H1 (cell line): ENCODE data around the gene PDE1A. TPM values are rescaled to one million over a fixed set of nuclear protein-coding genes. Genes with fewer than 3 reads are reported as not detected.

Experiments used
- CTCF ChIA-PET: fragments of 300-600 bp; sonication (Branson Sonifier 250); formaldehyde crosslinking; loops from one replicate; lab custom pipeline; 2021; ENCODE audit not compliant: partially characterized antibody; lab: Charles Lee
- POLR2A ChIA-PET: fragments of 300-600 bp; sonication (Branson Sonifier 250); formaldehyde crosslinking; loops from one replicate; lab custom pipeline; 2021; ENCODE audit warnings: inconsistent platforms; ENCODE audit not compliant: partially characterized antibody; lab: Charles Lee
- DNase-seq, 2 experiments: peaks; one replicate each; pipeline versions ENCODE4 v3.0.0 to v3.0.0-alpha.2; 2010 to 2022; ENCODE audit warnings: low spot score in 2 of 2, low read depth in 1 of 2, mixed read lengths in 1 of 2
- FAIRE-seq: peaks from 2 replicates; lab custom pipeline; 2011; peaks lifted over from hg19 to GRCh38; lab: Jason Lieb, UNC
- H2AFZ ChIP-seq: 2 replicates; pipeline ENCODE4 v1.8.1; 2012; ENCODE audit warnings: low read length, inconsistent platforms
- H2AK5ac ChIP-seq: 2 replicates; pipeline ENCODE4 v1.6.1; 2013; ENCODE audit warnings: low read depth, low read length
- H2BK120ac ChIP-seq: replicated peaks from 2 replicates; pipeline ENCODE3; 2013; ENCODE audit warnings: low read depth, low read length, inconsistent platforms
- H2BK12ac ChIP-seq: 2 replicates; pipeline ENCODE4 v1.6.1; 2013; ENCODE audit warnings: low read depth, low read length
- H2BK15ac ChIP-seq: 2 replicates; pipeline ENCODE4 v1.6.1; 2013; ENCODE audit warnings: low read length
- H2BK20ac ChIP-seq: 2 replicates; pipeline ENCODE4 v1.6.1; 2013; ENCODE audit warnings: low read length
- H2BK5ac ChIP-seq: 2 replicates; pipeline ENCODE4 v1.6.1; 2013; ENCODE audit warnings: low read depth, low read length
- H3K14ac ChIP-seq: 2 replicates; pipeline ENCODE4 v1.6.1; 2013; ENCODE audit warnings: inconsistent platforms; ENCODE audit not compliant: insufficient read length
- H3K18ac ChIP-seq: 2 replicates; pipeline ENCODE4 v1.6.1; 2013; ENCODE audit warnings: low read length; ENCODE audit errors: extremely low read depth
- H3K23ac ChIP-seq: 2 replicates; pipeline ENCODE4 v1.6.1; 2013; ENCODE audit warnings: inconsistent platforms; ENCODE audit not compliant: insufficient read length
- H3K23me2 ChIP-seq: 2 replicates; pipeline ENCODE4 v1.6.1; 2013; ENCODE audit warnings: low read depth, low read length
- H3K27ac ChIP-seq: 2 replicates; pipeline ENCODE4 v1.6.1; 2011; ENCODE audit warnings: low read depth, low read length, inconsistent platforms
- H3K27me3 ChIP-seq, 4 experiments: replicated peaks in 1 of 4; 1 replicate in 1 of 4; 2 replicates in 3 of 4; pipeline versions ENCODE4 v1.6.1 to v1.8.1; 2011 to 2013; ENCODE audit warnings: low read length in 3 of 4, mild to moderate bottlenecking in 3 of 4, inconsistent platforms in 2 of 4, mixed read lengths in 2 of 4, moderate library complexity in 1 of 4; ENCODE audit not compliant: control insufficient read depth in 3 of 4, insufficient read depth in 3 of 4; ENCODE audit errors: extremely low read depth in 1 of 4
- H3K36me3 ChIP-seq, 4 experiments: 2 replicates each; pipeline versions ENCODE4 v1.6.1 to v1.8.1; 2011 to 2013; ENCODE audit warnings: mild to moderate bottlenecking in 4 of 4, low read length in 3 of 4, moderate library complexity in 2 of 4, control low read depth in 1 of 4, inconsistent platforms in 1 of 4; ENCODE audit not compliant: insufficient read depth in 4 of 4, control insufficient read depth in 2 of 4
- H3K4ac ChIP-seq: replicated peaks from 2 replicates; pipeline ENCODE3; 2013; ENCODE audit warnings: low read length, low read depth, mixed read lengths, inconsistent platforms; ENCODE audit not compliant: insufficient read length
- H3K4me1 ChIP-seq, 4 experiments: replicated peaks in 1 of 4; 1 replicate in 1 of 4; 2 replicates in 3 of 4; pipeline versions ENCODE4 v1.6.1 to v1.8.1; 2011 to 2013; ENCODE audit warnings: low read length in 3 of 4, inconsistent platforms in 2 of 4, mixed read lengths in 1 of 4; ENCODE audit not compliant: insufficient read depth in 4 of 4, control insufficient read depth in 3 of 4
- H3K4me2 ChIP-seq, 2 experiments: 2 replicates each; pipeline versions ENCODE4 v1.6.1 to v1.8.1; 2011 to 2013; ENCODE audit warnings: low read depth in 2 of 2, low read length in 2 of 2, control low read depth in 1 of 2, inconsistent platforms in 1 of 2, mild to moderate bottlenecking in 1 of 2; ENCODE audit not compliant: insufficient read depth in 1 of 2
- H3K4me3 ChIP-seq, 4 experiments: fragments of 200-600, 300-600 bp in 1 of 4; sonication (generic), shearing (Covaris generic), sonication (Bioruptor Twin) in 1 of 4; 2 replicates each; pipeline versions ENCODE4 v1.5.1 to v1.8.1; 2011 to 2016; ENCODE audit warnings: low read length in 4 of 4, low read depth in 3 of 4, control low read depth in 2 of 4, inconsistent platforms in 2 of 4, mild to moderate bottlenecking in 2 of 4, mixed read lengths in 1 of 4, moderate library complexity in 1 of 4; ENCODE audit not compliant: insufficient read depth in 2 of 4; ENCODE audit errors: extremely low read depth in 1 of 4
- H3K56ac ChIP-seq: replicated peaks from 2 replicates; pipeline ENCODE3; 2013; ENCODE audit warnings: low read depth, mild to moderate bottlenecking, mixed read lengths, low read length, inconsistent platforms; ENCODE audit not compliant: insufficient read length
- H3K79me1 ChIP-seq: 2 replicates; pipeline ENCODE4 v1.6.1; 2013; ENCODE audit warnings: low read depth, low read length, control low read depth
- H3K79me2 ChIP-seq, 2 experiments: 2 replicates each; pipeline versions ENCODE4 v1.6.1 to v1.8.1; 2012 to 2013; ENCODE audit warnings: low read length in 2 of 2, mild to moderate bottlenecking in 2 of 2, inconsistent platforms in 1 of 2; ENCODE audit not compliant: insufficient read depth in 2 of 2, control insufficient read depth in 1 of 2
- H3K9ac ChIP-seq, 4 experiments: replicated peaks in 1 of 4; 1 replicate in 1 of 4; 2 replicates in 3 of 4; pipeline versions ENCODE4 v1.6.1 to v1.8.1; 2011 to 2013; ENCODE audit warnings: low read depth in 3 of 4, low read length in 3 of 4, control low read depth in 2 of 4, mild to moderate bottlenecking in 2 of 4, moderate library complexity in 2 of 4, inconsistent platforms in 1 of 4; ENCODE audit errors: extremely low read depth in 1 of 4
- H3K9me3 ChIP-seq, 2 experiments: 2 replicates each; pipeline versions ENCODE4 v1.6.1 to v1.8.1; 2012 to 2013; ENCODE audit warnings: mild to moderate bottlenecking in 2 of 2, moderate library complexity in 2 of 2, control low read depth in 1 of 2, inconsistent platforms in 1 of 2, low read depth in 1 of 2, low read length in 1 of 2, mixed read lengths in 1 of 2; ENCODE audit not compliant: insufficient read depth in 2 of 2
- H4K20me1 ChIP-seq, 2 experiments: replicated peaks in 1 of 2; 2 replicates each; pipeline versions ENCODE3 to v1.8.1; 2011 to 2013; ENCODE audit warnings: inconsistent platforms in 2 of 2, low read length in 2 of 2, mild to moderate bottlenecking in 1 of 2; ENCODE audit not compliant: insufficient read depth in 2 of 2, control insufficient read depth in 1 of 2
- H4K5ac ChIP-seq: 2 replicates; pipeline ENCODE4 v1.6.1; 2013; ENCODE audit warnings: low read length, low read depth, mixed read lengths, inconsistent platforms; ENCODE audit not compliant: insufficient read length
- H4K8ac ChIP-seq: 2 replicates; pipeline ENCODE4 v1.8.0; 2013; ENCODE audit warnings: mild to moderate bottlenecking, moderate library complexity, low read length, inconsistent platforms; ENCODE audit not compliant: insufficient read depth; ENCODE audit errors: extremely low read depth
- H4K91ac ChIP-seq: replicated peaks from 2 replicates; pipeline ENCODE3; 2013; ENCODE audit warnings: low read length, mixed read lengths, inconsistent platforms; ENCODE audit not compliant: insufficient read length
- PHF8 ChIP-seq: fragments of 200-600 bp; sonication (generic); conservative IDR thresholded peaks from 2 replicates; pipeline ENCODE4 v1.7.1; 2012; ENCODE audit warnings: low read depth, mild to moderate bottlenecking, inconsistent platforms, low read length, moderate library complexity
- WGBS, 2 experiments: shearing (Covaris generic) in 1 of 2; methylation state at CpG; one replicate each; pipeline versions ENCODE4 v1.1.6 to v1.1.7; 2013 to 2015; ENCODE audit warnings: low lambda C conversion rate in 2 of 2, mixed read lengths in 2 of 2, inconsistent platforms in 1 of 2, low coverage in 1 of 2, missing lambda C conversion rate in 1 of 2; ENCODE audit not compliant: insufficient replicate concordance in 2 of 2, insufficient coverage in 1 of 2, insufficient read length in 1 of 2; ENCODE audit errors: extremely low coverage in 1 of 2, missing lambda C conversion rate in 1 of 2; 5-methylcytosine and 5-hydroxymethylcytosine counted together
- long read RNA-seq, 2 experiments: library from RNA in 1 of 2; library from capped mRNA in 1 of 2; stranded (forward); transcript quantifications; one replicate each; pipeline ENCODE4 v2.0.0, GENCODE V29; 2021; ENCODE audit warnings: inconsistent platforms in 1 of 2
- polyA minus RNA-seq, 3 experiments: library from RNA; depleted of rRNA, polyadenylated mRNA; stranded (reverse); fragments of >200 nt; gene quantifications; 1 replicate in 2 of 3; 2 replicates in 1 of 3; pipeline ENCODE4 v1.2.3, GENCODE V29; 2011
- polyA plus RNA-seq, 7 experiments: library from polyadenylated mRNA; depleted of rRNA in 3 of 7; stranded (reverse) in 5 of 7; unstranded in 2 of 7; fragments of >200 nt in 5 of 7; fragments of 200-250 nt in 2 of 7; gene quantifications; 1 replicate in 5 of 7; 2 replicates in 1 of 7; 4 replicates in 1 of 7; pipeline versions ENCODE4 v1.2.1 to v1.2.3, GENCODE V29; 2011 to 2013; ENCODE audit warnings: missing spikeins in 2 of 7, mixed read lengths in 2 of 7
- total RNA-seq: library from RNA; stranded (reverse); fragmentation: NEBNext Ultra II Directional; extraction: Animal tissue kit (Norgen Biotek cat#: 25700); gene quantifications from 2 replicates; pipeline ENCODE4 v1.2.1, GENCODE V29; 2021

PDE1A gene
- total RNA-seq (0.15 and 0.34 TPM in 2 replicates), polyA plus RNA-seq (2011; rRNA removed) (not detected in 2 replicates), polyA minus RNA-seq (2011; rRNA and poly(A)+ RNA removed) (0.07 and 0.09 TPM in 2 replicates)
- 0.05 TPM for polyA plus RNA-seq (2011; cell fraction: cytosol; rRNA removed)
- polyA plus RNA-seq (2011; cell fraction: nucleus; rRNA removed): not detected
- polyA plus RNA-seq (2012, experiment 1 of 2): 0.55 TPM in 1 of 4 replicates, not detected in the others
- polyA plus RNA-seq (2012, experiment 2 of 2): not detected
- polyA plus RNA-seq (2013, experiment 1 of 2): 0.06 TPM
- 0.09 TPM for polyA plus RNA-seq (2013, experiment 2 of 2)
- not detected for polyA minus RNA-seq (2011; cell fraction: cytosol; rRNA and poly(A)+ RNA removed)
- polyA minus RNA-seq (2011; cell fraction: nucleus; rRNA and poly(A)+ RNA removed): not detected
- long read RNA-seq, experiment 1: 0 reads
- long read RNA-seq, experiment 2: 0 reads

GRCh38 chr2:182426918-182427240, at the start of gene PDE1A:
TSS of gene PDE1A (minus strand) at chr2:182427036.
- Histone ChIP-seq H3K4me3 (no peak within 1 kb of the TSS), H4K8ac (no peak within 1 kb of the TSS), H3K56ac (no peak within 1 kb of the TSS), H3K27ac (no peak within 1 kb of the TSS), H3K18ac (0 out of 2 replicates have a peak within 1 kb of the TSS, but pooled peaks have one; percentile 25), H2AFZ (peak within 1 kb of the TSS; percentile 73; the same call in 1 of the 2 replicates), H2BK120ac (no peak within 1 kb of the TSS), H2BK20ac (no peak within 1 kb of the TSS), H3K4ac (no peak within 1 kb of the TSS), H3K9me3 (no peaks in the 10 kb centered on the region), H2BK12ac (no peak within 1 kb of the TSS), H3K79me2 (no peaks in the 10 kb centered on the region), H3K23ac (no peak within 1 kb of the TSS), H3K79me1 (no peaks in the 10 kb centered on the region), H3K27me3 (no peaks in the 10 kb centered on the region), H3K9ac (peak within 1 kb of the TSS in 1 of 4 experiments; percentile 8; a peak in 1 of 7 replicates), H3K14ac (no peak within 1 kb of the TSS), H3K23me2 (no peaks in the 10 kb centered on the region), H2BK5ac (no peak within 1 kb of the TSS), H4K5ac (no peak within 1 kb of the TSS), H2BK15ac (no peak within 1 kb of the TSS), H4K91ac (no peak within 1 kb of the TSS), H2AK5ac (no peak within 1 kb of the TSS), H4K20me1 (no peaks in the 10 kb centered on the region), H3K4me2 (no peak within 1 kb of the TSS; a peak in 1 of 4 replicates), H3K4me1 (no peaks in the 10 kb centered on the region), H3K36me3 (no peaks in the 10 kb centered on the region)
- DNase-seq: no peak
- CTCF ChIA-PET: interaction anchor here (0.6 to 1.5 kb wide), 4 partner anchors 11 to 225 kb away, joined by 3 to 6 read pairs (median 3); no protein-coding TSS in a partner anchor
- WGBS, 2 experiments: 80% methylated on average over 3 of the region's 3 CpGs; no CpG with 5 or more reads in 1 of the 2 experiments
- POLR2A ChIA-PET: no interaction called here
- FAIRE-seq: no peak
- TF ChIP-seq PHF8: no peak
